Calu3 (cell line): ENCODE results near the gene MLN. TPM values are rescaled to one million over a fixed set of nuclear protein-coding genes. Genes with fewer than 3 reads are reported as not detected.

Experiments
- Bru-seq: library from RNA; stranded (reverse); fragments of 400-500 nt; gene quantifications from one replicate; lab custom pipeline; 2021; lab: Mats Ljungman, UMichigan
- BruChase-seq, 2 experiments: library from RNA; stranded (reverse); fragments of 400-500 nt; gene quantifications; one replicate each; lab custom pipeline; 2021; lab: Mats Ljungman, UMichigan
- BruUV-seq: library from RNA; stranded (reverse); fragments of 400-500 nt; replicated peaks from 2 replicates; lab custom pipeline; 2021; lab: Mats Ljungman, UMichigan
- CTCF ChIA-PET: fragments of 300-600 bp; sonication (Branson Sonifier 250); formaldehyde crosslinking; loops from one replicate; lab custom pipeline; 2022; ENCODE audit warnings: antibody characterized with exemption; lab: Charles Lee
- DNase-seq: peaks from one replicate; pipeline ENCODE4 v3.0.0; 2022
- H3K27ac Mint-ChIP-seq: one replicate; pipeline ENCODE4 v1.8.0; 2022; ENCODE audit warnings: mixed read lengths; ENCODE audit not compliant: unreplicated experiment
- H3K27me3 Mint-ChIP-seq: one replicate; pipeline ENCODE4 v1.8.0; 2022; ENCODE audit warnings: mixed read lengths; ENCODE audit not compliant: unreplicated experiment
- H3K36me3 Mint-ChIP-seq: one replicate; pipeline ENCODE4 v1.8.0; 2022; ENCODE audit warnings: mild to moderate bottlenecking, moderate library complexity, mixed read lengths; ENCODE audit not compliant: insufficient read depth, unreplicated experiment
- H3K4me1 Mint-ChIP-seq: one replicate; pipeline ENCODE4 v1.8.0; 2022; ENCODE audit warnings: mild to moderate bottlenecking, low read depth, mixed read lengths; ENCODE audit not compliant: unreplicated experiment
- H3K4me3 Mint-ChIP-seq: one replicate; pipeline ENCODE4 v1.8.0; 2022; ENCODE audit warnings: mild to moderate bottlenecking, low read depth, moderate library complexity, mixed read lengths; ENCODE audit not compliant: unreplicated experiment
- H3K9me3 Mint-ChIP-seq: one replicate; pipeline ENCODE4 v1.8.0; 2022; ENCODE audit warnings: low read depth, mixed read lengths; ENCODE audit not compliant: unreplicated experiment
- intact Hi-C: fragments of 100-400 bp; cut with micrococcal nuclease; formaldehyde crosslinking; loops from one replicate; pipeline ENCODE4 v1.10.0; 2022; ENCODE audit not compliant: unreplicated experiment
- long read RNA-seq: library from polyadenylated mRNA; stranded (forward); transcript quantifications from one replicate; pipeline ENCODE4 v2.0.0, GENCODE V29; 2022
- total RNA-seq: library from RNA; stranded (reverse); gene quantifications from 2 replicates; pipeline ENCODE4 v1.2.3, GENCODE V29; 2022
- TF ChIP-seq, protein P1 (sequence below): fragments of 200-600 bp; IDR thresholded peaks from one replicate; pipeline ENCODE4 v1.8.0; 2022; ENCODE audit warnings: antibody characterized with exemption; ENCODE audit not compliant: unreplicated experiment

MLN gene, protein sequence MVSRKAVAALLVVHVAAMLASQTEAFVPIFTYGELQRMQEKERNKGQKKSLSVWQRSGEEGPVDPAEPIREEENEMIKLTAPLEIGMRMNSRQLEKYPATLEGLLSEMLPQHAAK
- total RNA-seq (not detected in 2 replicates), Bru-seq, nascent RNA (not detected), BruChase-seq, experiment 1, labeled RNA remaining after a 6-hour chase (not detected), BruChase-seq, experiment 2, labeled RNA remaining after a 2-hour chase (percentile 8 among the genes with signal in this experiment)
- long read RNA-seq: 0 reads

DNA sequence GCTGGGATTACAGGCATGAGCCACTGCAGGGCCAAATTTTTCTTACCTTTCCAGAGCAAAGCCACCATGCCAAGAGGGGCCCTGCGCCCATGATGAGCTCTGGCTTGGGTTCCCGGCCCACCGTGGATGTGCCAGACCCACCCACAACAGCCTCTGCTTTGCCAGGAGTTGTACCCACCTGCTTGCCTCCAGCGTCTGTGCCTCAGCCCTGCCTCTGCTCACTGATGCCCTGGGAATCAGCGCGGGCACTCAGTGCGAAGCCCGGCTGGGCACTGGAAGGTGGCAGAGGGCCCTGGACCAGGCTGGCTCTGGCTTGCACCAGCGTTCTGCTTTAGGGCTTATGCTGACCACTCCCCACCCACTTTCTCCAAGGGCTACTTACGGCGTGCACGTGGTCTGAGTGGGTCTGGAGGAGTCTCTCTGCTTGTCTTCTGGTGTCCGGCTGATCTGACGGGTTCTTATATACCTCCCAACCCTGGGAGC lies at the start of gene MLN:
Gene MLN, minus strand, starts transcription at position 433 of the 483 bp plus-strand sequence. CDS start 2,840 bp downstream, outside the sequence.
- H3K36me3 Mint-ChIP-seq: no peaks in the 10 kb centered on the region

DNA sequence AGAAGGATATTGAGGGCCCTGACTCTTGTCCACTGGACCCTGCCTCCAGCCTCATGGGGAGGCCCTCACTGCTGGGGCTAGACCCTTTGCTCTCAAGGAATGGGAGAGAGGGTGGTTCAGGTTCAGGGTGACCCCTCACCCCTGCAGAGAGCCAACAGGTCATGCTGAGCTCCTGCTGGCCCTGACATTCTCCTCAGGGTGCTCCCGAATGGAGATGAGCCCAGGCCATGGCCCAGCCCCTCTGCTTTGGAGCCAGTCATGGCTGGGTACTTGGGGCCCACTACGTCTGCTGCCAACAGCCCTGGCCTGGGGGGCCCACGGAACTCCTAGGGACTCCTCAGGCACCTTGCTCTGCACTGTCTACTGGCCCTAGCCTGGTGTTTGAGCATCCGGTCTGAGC lies 49.2 kb upstream of the MLN start:
- intact Hi-C loops: loop anchor here (5.0 kb wide), 1 partner anchor 174 kb away; no protein-coding TSS in a partner anchor
- Mint-ChIP-seq H3K9me3 (no peaks in the 10 kb centered on the region), H3K27me3 (peaks cover 100% of the 10 kb centered on the region)

More for the DNA sequence above, at the start of gene MLN:
- intact Hi-C loops: no loop called here
- CTCF ChIA-PET: no interaction called here
- H3K4me1 Mint-ChIP-seq: no peaks in the 10 kb centered on the region
- H3K27ac Mint-ChIP-seq: no peak within 1 kb of the TSS
- H3K9me3 Mint-ChIP-seq: no peaks in the 10 kb centered on the region
- DNase-seq: no peak
- H3K27me3 Mint-ChIP-seq: peaks cover 96% of the 10 kb centered on the region
- H3K4me3 Mint-ChIP-seq: no peak within 1 kb of the TSS
- BruUV-seq: no TSS peak
- TF ChIP-seq, protein P1, sequence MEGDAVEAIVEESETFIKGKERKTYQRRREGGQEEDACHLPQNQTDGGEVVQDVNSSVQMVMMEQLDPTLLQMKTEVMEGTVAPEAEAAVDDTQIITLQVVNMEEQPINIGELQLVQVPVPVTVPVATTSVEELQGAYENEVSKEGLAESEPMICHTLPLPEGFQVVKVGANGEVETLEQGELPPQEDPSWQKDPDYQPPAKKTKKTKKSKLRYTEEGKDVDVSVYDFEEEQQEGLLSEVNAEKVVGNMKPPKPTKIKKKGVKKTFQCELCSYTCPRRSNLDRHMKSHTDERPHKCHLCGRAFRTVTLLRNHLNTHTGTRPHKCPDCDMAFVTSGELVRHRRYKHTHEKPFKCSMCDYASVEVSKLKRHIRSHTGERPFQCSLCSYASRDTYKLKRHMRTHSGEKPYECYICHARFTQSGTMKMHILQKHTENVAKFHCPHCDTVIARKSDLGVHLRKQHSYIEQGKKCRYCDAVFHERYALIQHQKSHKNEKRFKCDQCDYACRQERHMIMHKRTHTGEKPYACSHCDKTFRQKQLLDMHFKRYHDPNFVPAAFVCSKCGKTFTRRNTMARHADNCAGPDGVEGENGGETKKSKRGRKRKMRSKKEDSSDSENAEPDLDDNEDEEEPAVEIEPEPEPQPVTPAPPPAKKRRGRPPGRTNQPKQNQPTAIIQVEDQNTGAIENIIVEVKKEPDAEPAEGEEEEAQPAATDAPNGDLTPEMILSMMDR: no peak

DNA sequence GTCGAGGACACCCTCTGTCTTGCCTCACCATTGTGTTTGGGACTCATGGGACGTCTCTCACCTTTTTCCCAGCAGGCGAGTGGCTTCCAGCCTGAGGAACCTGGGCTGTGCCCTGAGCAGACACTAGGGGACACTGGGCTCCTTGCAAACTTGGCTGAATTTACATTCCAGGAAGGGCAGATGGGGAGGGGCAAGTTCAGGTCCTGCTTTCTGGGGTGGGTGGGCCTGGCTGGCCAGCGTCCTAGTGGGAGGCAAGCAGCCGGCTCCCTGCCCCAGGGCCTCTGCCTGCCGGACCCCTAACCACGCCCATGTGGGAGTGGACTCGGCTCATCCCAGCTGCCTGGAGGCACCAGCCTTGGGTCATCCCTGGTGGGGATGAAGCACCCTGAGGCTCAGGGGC lies 48.2 kb upstream of the MLN start:
- no TSS peak for BruUV-seq
- H3K27ac Mint-ChIP-seq: no peak overlapping the region
- H3K36me3 Mint-ChIP-seq: no peaks in the 10 kb centered on the region
- TF ChIP-seq, protein P1: no peak
- no peaks in the 10 kb centered on the region for H3K9me3 Mint-ChIP-seq
- DNase-seq: peak; percentile 51
- intact Hi-C loops: loop anchor here (5.0 kb wide), 1 partner anchor 175 kb away; no protein-coding TSS in a partner anchor
- peaks cover 100% of the 10 kb centered on the region for H3K27me3 Mint-ChIP-seq
- no peak overlapping the region for H3K4me3 Mint-ChIP-seq
- no peaks in the 10 kb centered on the region for H3K4me1 Mint-ChIP-seq
- CTCF ChIA-PET: no interaction called here

More for the DNA sequence above, 49.2 kb upstream of the MLN start:
- Mint-ChIP-seq H3K27ac (no peak overlapping the region), H3K4me3 (no peak overlapping the region), H3K36me3 (no peaks in the 10 kb centered on the region), H3K4me1 (no peaks in the 10 kb centered on the region)
- TF ChIP-seq, protein P1: no peak
- no TSS peak for BruUV-seq
- no peak for DNase-seq
- CTCF ChIA-PET: interaction anchor here (0.6 kb wide), 1 partner anchor 23 kb away, joined by 3 read pairs; no protein-coding TSS in a partner anchor

DNA sequence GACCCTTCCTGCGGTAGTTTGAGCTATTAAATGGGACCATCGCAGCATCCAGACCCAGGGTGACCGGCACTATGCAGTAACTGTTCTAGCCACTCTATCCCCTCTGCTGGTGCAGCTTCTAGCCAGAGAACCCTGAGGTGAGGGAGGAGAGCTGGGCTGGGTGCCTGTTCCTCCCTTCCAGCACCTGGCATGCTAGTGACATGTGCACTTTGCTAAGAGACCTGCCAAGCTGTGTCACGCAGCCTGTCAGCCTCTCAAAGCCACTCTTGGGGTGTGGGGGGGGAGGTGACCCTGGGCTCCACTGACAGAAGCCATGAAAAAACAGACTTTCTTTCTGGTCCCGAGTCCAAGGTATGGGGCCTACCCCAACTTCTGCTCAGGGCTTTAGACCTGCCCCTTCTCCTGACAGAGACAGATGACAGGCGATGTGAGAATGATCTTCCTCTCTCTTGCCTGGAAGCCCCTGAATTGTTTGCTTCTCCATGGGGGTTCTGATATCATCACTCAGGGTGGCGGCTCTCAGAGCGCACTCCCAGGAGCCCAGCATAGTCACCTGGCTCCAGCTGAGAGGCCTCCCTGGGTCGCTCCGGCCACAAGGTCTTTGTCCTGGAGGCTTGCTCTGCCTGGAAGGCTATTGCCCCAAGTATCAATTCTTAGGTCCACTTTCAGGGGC lies 47.2 kb upstream of the MLN start:
- no peak for DNase-seq
- no peak overlapping the region for H3K4me3 Mint-ChIP-seq
- H3K27me3 Mint-ChIP-seq: peaks cover 100% of the 10 kb centered on the region
- no peak overlapping the region for H3K27ac Mint-ChIP-seq
- TF ChIP-seq, protein P1: no peak
- no peaks in the 10 kb centered on the region for H3K9me3 Mint-ChIP-seq
- no peaks in the 10 kb centered on the region for H3K4me1 Mint-ChIP-seq
- CTCF ChIA-PET: interaction anchor here (0.6 kb wide), 1 partner anchor 271 kb away, joined by 6 read pairs; no protein-coding TSS in a partner anchor
- BruUV-seq: no TSS peak
- intact Hi-C loops: loop anchor here (5.0 kb wide), 1 partner anchor 176 kb away; no protein-coding TSS in a partner anchor
- H3K36me3 Mint-ChIP-seq: no peaks in the 10 kb centered on the region
